ENCODE results near the gene HDX.
"Not testable (repeated sequence)": the region's sequence is repeated elsewhere in the genome, so short reads cannot be mapped to it uniquely, and the experiment has no call there.

HDX gene

GRCh38 chrX:84336646-84337045 lies 165.6 kb downstream of the HDX start:
- TF ChIP-seq, protein P1, sequence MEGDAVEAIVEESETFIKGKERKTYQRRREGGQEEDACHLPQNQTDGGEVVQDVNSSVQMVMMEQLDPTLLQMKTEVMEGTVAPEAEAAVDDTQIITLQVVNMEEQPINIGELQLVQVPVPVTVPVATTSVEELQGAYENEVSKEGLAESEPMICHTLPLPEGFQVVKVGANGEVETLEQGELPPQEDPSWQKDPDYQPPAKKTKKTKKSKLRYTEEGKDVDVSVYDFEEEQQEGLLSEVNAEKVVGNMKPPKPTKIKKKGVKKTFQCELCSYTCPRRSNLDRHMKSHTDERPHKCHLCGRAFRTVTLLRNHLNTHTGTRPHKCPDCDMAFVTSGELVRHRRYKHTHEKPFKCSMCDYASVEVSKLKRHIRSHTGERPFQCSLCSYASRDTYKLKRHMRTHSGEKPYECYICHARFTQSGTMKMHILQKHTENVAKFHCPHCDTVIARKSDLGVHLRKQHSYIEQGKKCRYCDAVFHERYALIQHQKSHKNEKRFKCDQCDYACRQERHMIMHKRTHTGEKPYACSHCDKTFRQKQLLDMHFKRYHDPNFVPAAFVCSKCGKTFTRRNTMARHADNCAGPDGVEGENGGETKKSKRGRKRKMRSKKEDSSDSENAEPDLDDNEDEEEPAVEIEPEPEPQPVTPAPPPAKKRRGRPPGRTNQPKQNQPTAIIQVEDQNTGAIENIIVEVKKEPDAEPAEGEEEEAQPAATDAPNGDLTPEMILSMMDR (IDR thresholded peaks at IDR 0.05): no peak
- no peak for TF ChIP-seq ZFX (IDR thresholded peaks at IDR 0.05; ENCODE audit: borderline replicate concordance)
- H3K27ac ChIP-seq: no peak overlapping the region

- TF ChIP-seq, protein P1 (IDR thresholded peaks at IDR 0.05): no peak
- TF ChIP-seq ZFX (IDR thresholded peaks at IDR 0.05; ENCODE audit: borderline replicate concordance): no peak
- H3K27ac ChIP-seq: no peak overlapping the region
These were observed 167.1 kb downstream of the HDX start for GRCh38 chrX:84335121-84335520.

- H3K27ac ChIP-seq: no peak overlapping the region
- TF ChIP-seq ZFX (IDR thresholded peaks at IDR 0.05; ENCODE audit: borderline replicate concordance): no peak
- TF ChIP-seq, protein P1 (IDR thresholded peaks at IDR 0.05): no peak
These were observed 180.0 kb downstream of the HDX start for GRCh38 chrX:84322083-84322827.

GRCh38 chrX:84320614-84321013 lies 181.6 kb downstream of the HDX start:
- TF ChIP-seq, protein P1 (IDR thresholded peaks at IDR 0.05): no peak
- TF ChIP-seq ZFX (IDR thresholded peaks at IDR 0.05; ENCODE audit: borderline replicate concordance): no peak
- H3K27ac ChIP-seq: no peak overlapping the region

DNA sequence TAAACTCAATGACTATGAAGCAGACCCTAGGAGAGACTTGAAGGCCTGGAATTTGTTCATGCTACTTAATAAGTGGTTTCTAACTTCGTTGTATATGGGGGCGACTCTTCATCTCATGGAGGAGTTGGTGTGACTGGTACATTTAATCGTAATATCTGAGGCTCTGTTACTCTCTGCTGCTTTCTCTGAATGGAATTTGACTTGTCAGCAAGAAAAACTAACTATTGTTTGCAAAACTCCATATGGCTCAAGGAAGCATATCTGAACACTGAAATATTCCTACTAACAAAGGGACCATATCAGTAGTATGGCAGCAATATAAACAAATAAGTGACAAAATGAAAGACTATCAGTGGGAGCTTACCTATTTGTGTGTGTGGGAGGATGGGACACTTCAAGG lies 182.2 kb downstream of the HDX start:
- no peak overlapping the region for H3K27ac ChIP-seq
- TF ChIP-seq, protein P1 (IDR thresholded peaks at IDR 0.05): no peak
- no peak for TF ChIP-seq ZFX (IDR thresholded peaks at IDR 0.05; ENCODE audit: borderline replicate concordance)

DNA sequence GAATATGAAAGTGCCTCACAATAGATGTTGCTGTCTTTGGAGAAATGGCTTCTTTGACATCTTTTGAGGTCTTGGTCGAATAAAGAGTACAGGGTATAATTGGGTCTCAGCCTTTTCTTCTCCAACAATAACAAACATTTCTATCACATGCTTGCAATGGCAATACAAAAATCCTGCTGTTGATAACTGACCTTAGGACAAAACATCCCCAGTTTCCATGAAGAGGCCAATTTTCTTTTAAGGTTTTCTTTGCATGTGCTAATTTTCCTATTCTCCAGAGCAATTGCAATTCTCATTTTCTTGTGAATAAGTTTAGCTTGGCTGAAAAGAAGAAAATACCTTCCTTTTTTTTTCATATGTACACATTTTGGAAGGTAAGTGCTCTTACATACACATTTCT lies 183.6 kb downstream of the HDX start:
- TF ChIP-seq, protein P1 (IDR thresholded peaks at IDR 0.05): no peak
- no peak for TF ChIP-seq ZFX (IDR thresholded peaks at IDR 0.05; ENCODE audit: borderline replicate concordance)
- H3K27ac ChIP-seq: no peak overlapping the region

DNA sequence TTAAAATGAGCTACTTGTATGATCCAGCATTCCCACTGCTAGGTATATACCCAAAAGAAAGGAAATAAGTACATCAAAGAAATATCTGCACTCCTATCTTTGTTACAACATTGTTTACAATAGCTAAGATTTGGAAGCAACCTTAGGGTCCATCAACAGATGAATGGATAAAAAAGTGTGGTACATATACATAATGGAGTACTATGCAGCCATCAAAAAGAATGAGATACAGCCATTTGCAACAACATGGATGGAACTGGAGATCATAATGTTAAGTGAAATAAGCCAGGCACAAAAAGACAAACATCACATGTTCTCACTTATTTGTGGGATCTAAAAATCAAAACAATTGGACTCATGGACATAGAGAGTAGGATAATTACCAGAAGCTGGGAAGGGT lies 186.3 kb downstream of the HDX start:
- H3K27ac ChIP-seq: not testable (repeated sequence)
